Neural progenitor cell (in vitro differentiated cells): ENCODE measurements around the gene TRIO. TPM values are rescaled to one million over a fixed set of nuclear protein-coding genes. Genes with fewer than 3 reads are reported as not detected.

Source experiments
- DNase-seq: peaks from one replicate; pipeline ENCODE4 v3.0.0-alpha.2; 2016; ENCODE audit warnings: low spot score
- H2AFZ ChIP-seq: fragments of 200-600 bp; sonication (generic); replicated peaks from 2 replicates; pipeline ENCODE4 v1.6.1; 2016; ENCODE audit warnings: antibody characterized with exemption
- H3F3A ChIP-seq: fragments of 200-600 bp; sonication (generic); 2 replicates; pipeline ENCODE4 v1.6.1; 2016; ENCODE audit warnings: antibody characterized with exemption, low read depth
- H3K27ac ChIP-seq: fragments of 200-600 bp; sonication (generic); 2 replicates; pipeline ENCODE4 v1.5.1; 2016; ENCODE audit warnings: mild to moderate bottlenecking
- H3K27me3 ChIP-seq: fragments of 200-600 bp; sonication (generic); 2 replicates; pipeline ENCODE4 v1.6.1; 2016; ENCODE audit warnings: mild to moderate bottlenecking, moderate library complexity
- H3K36me3 ChIP-seq: fragments of 200-600 bp; sonication (generic); 2 replicates; pipeline ENCODE4 v1.5.1; 2016
- H3K4me1 ChIP-seq: fragments of 200-600 bp; sonication (generic); 2 replicates; pipeline ENCODE4 v1.6.1; 2016; ENCODE audit warnings: mixed run types
- H3K4me2 ChIP-seq: fragments of 200-600 bp; sonication (generic); 2 replicates; pipeline ENCODE4 v1.6.1; 2016
- H3K4me3 ChIP-seq: fragments of 200-600 bp; sonication (generic); 2 replicates; pipeline ENCODE4 v1.5.1; 2016
- H3K79me2 ChIP-seq: fragments of 200-600 bp; sonication (generic); 2 replicates; pipeline ENCODE4 v1.6.1; 2016; ENCODE audit warnings: low read depth
- H3K9ac ChIP-seq: fragments of 200-600 bp; sonication (generic); 2 replicates; pipeline ENCODE4 v1.6.1; 2016
- H3K9me3 ChIP-seq: fragments of 200-600 bp; sonication (generic); 2 replicates; pipeline ENCODE4 v1.5.1; 2016; ENCODE audit warnings: low read depth
- H4K20me1 ChIP-seq: fragments of 200-600 bp; sonication (generic); 2 replicates; pipeline ENCODE4 v1.6.1; 2016; ENCODE audit warnings: low read depth
- H3K27ac Mint-ChIP-seq: 3 replicates; pipeline ENCODE4 v1.8.0; 2021; ENCODE audit warnings: mixed read lengths
- H3K27me3 Mint-ChIP-seq: 2 replicates; pipeline ENCODE4 v1.8.0; 2022; ENCODE audit warnings: low read depth, mild to moderate bottlenecking, inconsistent platforms, moderate library complexity, mixed read lengths; ENCODE audit not compliant: insufficient read depth
- H3K36me3 Mint-ChIP-seq: 3 replicates; pipeline ENCODE4 v1.8.0; 2021; ENCODE audit warnings: mixed read lengths
- H3K4me1 Mint-ChIP-seq: 3 replicates; pipeline ENCODE4 v1.8.0; 2021; ENCODE audit warnings: mixed read lengths
- H3K4me3 Mint-ChIP-seq: 3 replicates; pipeline ENCODE4 v1.8.0; 2021; ENCODE audit warnings: mild to moderate bottlenecking, moderate library complexity, mixed read lengths
- H3K9me3 Mint-ChIP-seq: 3 replicates; pipeline ENCODE4 v1.8.0; 2020; ENCODE audit warnings: mixed read lengths
- CTCF ChIP-seq: fragments of 200-600 bp; sonication (generic); IDR thresholded peaks from 2 replicates; pipeline ENCODE4 v1.5.1; 2017; ENCODE audit warnings: antibody characterized with exemption, mild to moderate bottlenecking
- EZH2 ChIP-seq: fragments of 200-600 bp; sonication (generic); IDR thresholded peaks from 2 replicates; pipeline ENCODE4 v1.6.1; 2017; ENCODE audit warnings: antibody characterized with exemption, mild to moderate bottlenecking, moderate library complexity
- EZH2phosphoT487 ChIP-seq: fragments of 200-600 bp; sonication (generic); IDR thresholded peaks from 2 replicates; pipeline ENCODE4 v1.6.1; 2017; ENCODE audit warnings: antibody characterized with exemption
- total RNA-seq: library from RNA; depleted of rRNA; stranded (reverse); fragments of >200 nt; gene quantifications from 2 replicates; pipeline ENCODE4 v1.2.3, GENCODE V29; 2015; ENCODE audit warnings: low replicate concordance

TRIO gene
- total RNA-seq, 1 donor from 2014 or later: 84.7 TPM

GRCh38 chr5:14107536-14107935, 35.6 kb upstream of the TRIO start:
- H3K9ac ChIP-seq: no peak overlapping the region
- H3K27ac ChIP-seq: no peak overlapping the region
- H3K4me3 Mint-ChIP-seq: no peak overlapping the region
- H3K4me1 Mint-ChIP-seq: no peaks in the 10 kb centered on the region
- no peak overlapping the region for H2AFZ ChIP-seq
- no peak overlapping the region for H3K4me2 ChIP-seq
- H3K27me3 Mint-ChIP-seq: peaks cover 8% of the 10 kb centered on the region
- H4K20me1 ChIP-seq: no peaks in the 10 kb centered on the region
- no peak for DNase-seq
- no peak overlapping the region for H3K4me3 ChIP-seq
- H3K36me3 ChIP-seq: no peaks in the 10 kb centered on the region
- TF ChIP-seq EZH2 (no peak), CTCF (no peak), EZH2phosphoT487 (no peak)
- H3K79me2 ChIP-seq: no peaks in the 10 kb centered on the region
- peaks cover 4% of the 10 kb centered on the region for H3K4me1 ChIP-seq
- no peaks in the 10 kb centered on the region for H3K36me3 Mint-ChIP-seq
- no peaks in the 10 kb centered on the region for H3K9me3 ChIP-seq
- no peak overlapping the region for H3K27ac Mint-ChIP-seq
- peaks cover 6% of the 10 kb centered on the region for H3K9me3 Mint-ChIP-seq
- no peaks in the 10 kb centered on the region for H3K27me3 ChIP-seq
- peaks cover under 1% of the 10 kb centered on the region for H3F3A ChIP-seq

- Histone ChIP-seq H3K9ac (no peak overlapping the region), H3K79me2 (no peaks in the 10 kb centered on the region), H3K9me3 (no peaks in the 10 kb centered on the region), H2AFZ (peak overlapping the region; percentile 89), H3K36me3 (no peaks in the 10 kb centered on the region), H4K20me1 (no peaks in the 10 kb centered on the region), H3K27ac (no peak overlapping the region), H3K4me1 (no peaks in the 10 kb centered on the region), H3K4me3 (peak overlapping the region; percentile 19), H3F3A (no peaks in the 10 kb centered on the region), H3K4me2 (peak overlapping the region; percentile 63), H3K27me3 (no peaks in the 10 kb centered on the region)
- Mint-ChIP-seq H3K36me3 (no peaks in the 10 kb centered on the region), H3K27me3 (peaks cover 8% of the 10 kb centered on the region), H3K9me3 (peaks cover 6% of the 10 kb centered on the region), H3K4me1 (no peaks in the 10 kb centered on the region), H3K4me3 (no peak overlapping the region), H3K27ac (no peak overlapping the region)
- no peak for TF ChIP-seq EZH2
- peak; percentile 78 for TF ChIP-seq CTCF
- TF ChIP-seq EZH2phosphoT487: no peak
- peak; percentile 80 for DNase-seq
Measured at GRCh38 chr5:14108170-14108996, 34.8 kb upstream of the TRIO start.

GRCh38 chr5:14109041-14109747, 33.9 kb upstream of the TRIO start:
- no peak for TF ChIP-seq EZH2
- no peak for TF ChIP-seq EZH2phosphoT487
- no peak for TF ChIP-seq CTCF
- H2AFZ ChIP-seq: no peak overlapping the region
- H3K27ac Mint-ChIP-seq: no peak overlapping the region
- peaks cover 6% of the 10 kb centered on the region for H3K9me3 Mint-ChIP-seq
- no peaks in the 10 kb centered on the region for H3K9me3 ChIP-seq
- H3K4me1 ChIP-seq: no peaks in the 10 kb centered on the region
- H3K9ac ChIP-seq: no peak overlapping the region
- no peak overlapping the region for H3K4me3 ChIP-seq
- peaks cover 5% of the 10 kb centered on the region for H3K27me3 Mint-ChIP-seq
- no peaks in the 10 kb centered on the region for H3K36me3 ChIP-seq
- H3K27ac ChIP-seq: no peak overlapping the region
- no peaks in the 10 kb centered on the region for H3F3A ChIP-seq
- no peak overlapping the region for H3K4me3 Mint-ChIP-seq
- H3K4me1 Mint-ChIP-seq: no peaks in the 10 kb centered on the region
- DNase-seq: no peak
- no peaks in the 10 kb centered on the region for H4K20me1 ChIP-seq
- H3K27me3 ChIP-seq: no peaks in the 10 kb centered on the region
- H3K36me3 Mint-ChIP-seq: no peaks in the 10 kb centered on the region
- no peak overlapping the region for H3K4me2 ChIP-seq
- H3K79me2 ChIP-seq: no peaks in the 10 kb centered on the region
